Pulmonary artery endothelial cell (primary cell): Measurements from ENCODE around the gene SDHAF4. TPM values are rescaled to one million over a fixed set of nuclear protein-coding genes. Genes with fewer than 3 reads are reported as not detected.
"Not testable (repeated sequence)": the region's sequence is repeated elsewhere in the genome, so short reads cannot be mapped to it uniquely, and the experiment has no call there.

Source experiments
- DNase-seq: peaks from one replicate; pipeline ENCODE4 v3.0.0-alpha.2; 2011; ENCODE audit warnings: low read depth, low spot score
- total RNA-seq: library from RNA; depleted of rRNA; stranded (reverse); fragments of >200 nt; gene quantifications from 2 replicates; pipeline ENCODE4 v1.2.3, GENCODE V29; 2014

Gene SDHAF4
- total RNA-seq, 1 donor from 2014 or later = 5.6 TPM

- DNase-seq = no peak
Measured at GRCh38 chr6:70592391-70593117, 25.8 kb downstream of the SDHAF4 start.

- no peak for DNase-seq
Measured at GRCh38 chr6:70593118-70593486, 26.4 kb downstream of the SDHAF4 start.

GRCh38 chr6:70599187-70599586, 32.5 kb downstream of the SDHAF4 start:
- no peak for DNase-seq

GRCh38 chr6:70601014-70601413, 34.3 kb downstream of the SDHAF4 start:
- no peak for DNase-seq

GRCh38 chr6:70604254-70604653, 37.5 kb downstream of the SDHAF4 start:
- DNase-seq = no peak

GRCh38 chr6:70607371-70607770, 40.6 kb downstream of the SDHAF4 start:
- not testable (repeated sequence) for DNase-seq

GRCh38 chr6:70609181-70609580, 42.5 kb downstream of the SDHAF4 start:
- DNase-seq = not testable (repeated sequence)

- DNase-seq = no peak
Measured at GRCh38 chr6:70616728-70617260, 50.1 kb downstream of the SDHAF4 start.

GRCh38 chr6:70620746-70621145, 54.0 kb downstream of the SDHAF4 start:
- DNase-seq = no peak

GRCh38 chr6:70622461-70622860, 55.7 kb downstream of the SDHAF4 start:
- DNase-seq = no peak

GRCh38 chr6:70625436-70625835, 58.7 kb downstream of the SDHAF4 start:
- DNase-seq = no peak

GRCh38 chr6:70627500-70628254, 60.9 kb downstream of the SDHAF4 start:
- no peak for DNase-seq

GRCh38 chr6:70629929-70630328, 63.2 kb downstream of the SDHAF4 start:
- DNase-seq = no peak

- no peak for DNase-seq
Measured at GRCh38 chr6:70633870-70634269, 67.1 kb downstream of the SDHAF4 start.

GRCh38 chr6:70636596-70636995, 69.9 kb downstream of the SDHAF4 start:
- no peak for DNase-seq

- DNase-seq = no peak
Measured at GRCh38 chr6:70638468-70638867, 71.7 kb downstream of the SDHAF4 start.

Other genes with a start within 250 kb of the SDHAF4 start
- 12.6 and 14.6 TPM in 2 replicates for gene FAM135A, start 153.4 kb upstream of the SDHAF4 start, total RNA-seq
- 18.6 and 21.7 TPM in 2 replicates for gene SMAP1, start 101.0 kb downstream of the SDHAF4 start, total RNA-seq